Thoracic aorta (tissue), 2 donors: ENCODE measurements around the gene SIRT7. TPM values are rescaled to one million over a fixed set of nuclear protein-coding genes. Genes with fewer than 3 reads are reported as not detected.

Experiments
- ATAC-seq: fragments of 150-250 bp; one replicate; pipeline ENCODE4 v1.8.0; 2017; ENCODE audit warnings: low read depth; ENCODE audit not compliant: insufficient number of reproducible peaks, low FRiP score
- DNase-seq: peaks from one replicate; pipeline ENCODE4 v3.0.0-alpha.2; 2020; ENCODE audit warnings: low spot score
- H3K27ac ChIP-seq, 2 donors: fragments of 200-600 bp; sonication (generic); 1 replicate in 1 of 2; 2 replicates in 1 of 2; pipeline ENCODE4 v1.5.1; 2016; ENCODE audit warnings: mild to moderate bottlenecking in 2 of 2, moderate library complexity in 2 of 2
- H3K27me3 ChIP-seq: fragments of 200-600 bp; sonication (generic); replicated peaks from 2 replicates; pipeline ENCODE4 v1.6.0; 2016; ENCODE audit warnings: mild to moderate bottlenecking; ENCODE audit not compliant: insufficient read depth
- H3K36me3 ChIP-seq: fragments of 200-600 bp; sonication (generic); one replicate; pipeline ENCODE4 v1.5.1; 2016
- H3K4me1 ChIP-seq, 2 donors: fragments of 200-600 bp; sonication (generic); 1 replicate in 1 of 2; 2 replicates in 1 of 2; pipeline versions ENCODE4 v1.5.1 to v1.6.0; 2016; ENCODE audit warnings: low read depth in 2 of 2, mild to moderate bottlenecking in 1 of 2; ENCODE audit not compliant: control insufficient read depth in 1 of 2
- H3K4me3 ChIP-seq: fragments of 200-600 bp; sonication (generic); 2 replicates; pipeline ENCODE4 v1.5.1; 2016; ENCODE audit warnings: mild to moderate bottlenecking
- H3K9me3 ChIP-seq: fragments of 200-600 bp; sonication (generic); 2 replicates; pipeline ENCODE4 v1.5.1; 2016
- total RNA-seq, 2 donors: library from RNA; depleted of rRNA; stranded (reverse); fragments of >200 nt; gene quantifications; one replicate each; pipeline versions ENCODE4 v1.1.0 to v1.2.3, GENCODE V29; 2016
- TF ChIP-seq, protein P1 (sequence below): fragments of 200-600 bp; sonication (generic); IDR thresholded peaks from one replicate; pipeline ENCODE4 v1.5.1; 2019; ENCODE audit warnings: antibody characterized with exemption

Gene SIRT7
- total RNA-seq, 2 donors from 2014 or later, result 15.8 to 41.3 TPM

DNA sequence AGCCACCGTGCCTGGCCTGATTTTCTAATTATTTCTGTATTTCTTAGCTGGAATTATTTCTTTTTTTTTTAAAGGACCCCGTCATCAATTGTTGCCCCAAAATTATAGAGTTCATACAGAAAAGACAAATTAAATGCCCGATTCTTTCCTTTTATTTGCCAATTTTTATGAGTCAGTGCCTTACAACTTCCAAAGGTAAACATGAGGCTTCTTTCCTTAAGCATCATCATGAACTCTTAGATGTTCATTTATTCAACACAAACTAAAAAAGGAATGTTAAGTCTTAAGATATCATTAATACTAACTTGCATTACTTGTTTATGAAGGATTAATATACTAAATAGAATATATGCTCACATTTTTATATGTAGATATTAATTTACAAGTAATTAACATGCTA, 39.7 kb downstream of the SIRT7 start:
- TF ChIP-seq, protein P1, sequence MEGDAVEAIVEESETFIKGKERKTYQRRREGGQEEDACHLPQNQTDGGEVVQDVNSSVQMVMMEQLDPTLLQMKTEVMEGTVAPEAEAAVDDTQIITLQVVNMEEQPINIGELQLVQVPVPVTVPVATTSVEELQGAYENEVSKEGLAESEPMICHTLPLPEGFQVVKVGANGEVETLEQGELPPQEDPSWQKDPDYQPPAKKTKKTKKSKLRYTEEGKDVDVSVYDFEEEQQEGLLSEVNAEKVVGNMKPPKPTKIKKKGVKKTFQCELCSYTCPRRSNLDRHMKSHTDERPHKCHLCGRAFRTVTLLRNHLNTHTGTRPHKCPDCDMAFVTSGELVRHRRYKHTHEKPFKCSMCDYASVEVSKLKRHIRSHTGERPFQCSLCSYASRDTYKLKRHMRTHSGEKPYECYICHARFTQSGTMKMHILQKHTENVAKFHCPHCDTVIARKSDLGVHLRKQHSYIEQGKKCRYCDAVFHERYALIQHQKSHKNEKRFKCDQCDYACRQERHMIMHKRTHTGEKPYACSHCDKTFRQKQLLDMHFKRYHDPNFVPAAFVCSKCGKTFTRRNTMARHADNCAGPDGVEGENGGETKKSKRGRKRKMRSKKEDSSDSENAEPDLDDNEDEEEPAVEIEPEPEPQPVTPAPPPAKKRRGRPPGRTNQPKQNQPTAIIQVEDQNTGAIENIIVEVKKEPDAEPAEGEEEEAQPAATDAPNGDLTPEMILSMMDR, result no peak
- Histone ChIP-seq H3K4me3 (no peak overlapping the region), H3K9me3 (no peaks in the 10 kb centered on the region), H3K4me1 (no peaks in the 10 kb centered on the region), H3K27me3 (no peaks in the 10 kb centered on the region), H3K27ac (no peak overlapping the region), H3K36me3 (peaks cover 7% of the 10 kb centered on the region)
- no peak for ATAC-seq
- no peak for DNase-seq

DNA sequence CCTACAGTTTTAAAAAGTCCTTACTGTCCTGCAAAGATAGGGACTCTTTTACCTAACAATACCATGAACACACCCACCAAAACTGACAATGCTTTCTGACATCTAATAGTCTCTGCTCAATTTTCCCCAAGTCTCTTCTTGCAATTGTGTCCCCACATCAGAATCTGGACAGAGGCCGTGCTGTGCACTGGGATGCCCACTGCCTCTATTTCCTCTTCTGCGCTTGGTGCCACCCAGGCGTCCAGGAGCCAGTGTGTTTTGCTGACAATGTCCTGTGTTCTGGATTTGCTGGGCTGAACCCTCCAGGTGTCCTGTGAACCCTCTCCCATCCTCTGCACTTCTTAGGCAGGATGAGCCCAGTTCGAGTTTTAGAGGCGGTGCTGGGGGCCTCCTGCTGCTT, 40.4 kb downstream of the SIRT7 start:
- H3K9me3 ChIP-seq, result no peaks in the 10 kb centered on the region
- H3K27me3 ChIP-seq, result no peaks in the 10 kb centered on the region
- peaks cover under 1 to 5% of the 10 kb centered on the region in 2 donors for H3K4me1 ChIP-seq
- DNase-seq (no peak), ATAC-seq (no peak)
- TF ChIP-seq, protein P1, result no peak
- H3K27ac ChIP-seq, result no peak overlapping the region
- peaks cover 7% of the 10 kb centered on the region for H3K36me3 ChIP-seq
- H3K4me3 ChIP-seq, result no peak overlapping the region

DNA sequence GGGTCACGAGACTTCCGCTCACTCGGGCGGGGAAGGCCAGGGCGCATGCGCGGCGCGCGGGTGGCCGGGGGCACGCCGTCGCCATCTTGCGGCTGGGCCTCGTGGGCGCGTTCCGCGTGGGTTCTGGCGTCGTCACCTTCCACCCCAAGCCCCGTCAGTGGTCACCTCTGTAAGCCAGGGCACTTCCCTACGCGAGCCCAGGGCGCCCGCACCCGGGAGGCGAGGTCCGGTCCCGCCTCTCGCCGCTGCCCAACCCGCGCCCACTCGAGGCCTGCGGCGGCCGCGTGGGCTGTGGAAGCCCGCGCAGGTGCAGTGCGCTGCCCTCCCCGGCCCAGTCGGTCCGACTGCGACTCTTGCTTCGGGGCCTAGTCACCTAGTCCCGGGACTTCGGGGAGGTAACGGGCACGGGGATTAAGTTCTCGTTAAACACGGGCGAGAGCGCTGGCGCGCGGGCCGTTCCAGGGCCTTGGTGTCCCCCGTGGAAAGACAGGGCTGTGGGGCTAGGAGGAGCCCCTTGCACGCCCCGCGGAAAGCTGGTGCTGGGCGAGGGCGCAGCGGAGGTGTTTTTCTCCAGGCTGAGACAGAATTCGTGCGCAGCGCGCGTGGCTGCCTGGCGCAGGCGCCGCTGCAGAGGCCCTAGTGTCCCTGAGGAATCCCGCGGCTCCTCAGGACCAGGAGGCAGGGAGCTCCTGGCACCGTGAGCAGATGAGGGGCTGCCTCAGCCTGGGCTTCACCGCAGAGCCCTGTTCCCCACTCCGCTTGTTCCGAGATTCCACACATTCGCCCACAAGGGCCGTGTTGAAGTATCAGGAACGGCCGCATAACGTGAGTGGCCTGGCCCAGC, 46.4 kb downstream of the SIRT7 start:
- peaks cover 15% of the 10 kb centered on the region for H3K36me3 ChIP-seq
- H3K4me1 ChIP-seq, result peaks cover 20 to 40% of the 10 kb centered on the region in 2 donors
- H3K9me3 ChIP-seq, result no peaks in the 10 kb centered on the region
- H3K4me3 ChIP-seq, result peak overlapping the region; percentile 95
- no peaks in the 10 kb centered on the region for H3K27me3 ChIP-seq
- peak overlapping the region; percentile 98 to 99 for H3K27ac ChIP-seq
- DNase-seq (peak; percentile 80), ATAC-seq (peak; percentile 7)
- TF ChIP-seq, protein P1, result peak; percentile 10

DNA sequence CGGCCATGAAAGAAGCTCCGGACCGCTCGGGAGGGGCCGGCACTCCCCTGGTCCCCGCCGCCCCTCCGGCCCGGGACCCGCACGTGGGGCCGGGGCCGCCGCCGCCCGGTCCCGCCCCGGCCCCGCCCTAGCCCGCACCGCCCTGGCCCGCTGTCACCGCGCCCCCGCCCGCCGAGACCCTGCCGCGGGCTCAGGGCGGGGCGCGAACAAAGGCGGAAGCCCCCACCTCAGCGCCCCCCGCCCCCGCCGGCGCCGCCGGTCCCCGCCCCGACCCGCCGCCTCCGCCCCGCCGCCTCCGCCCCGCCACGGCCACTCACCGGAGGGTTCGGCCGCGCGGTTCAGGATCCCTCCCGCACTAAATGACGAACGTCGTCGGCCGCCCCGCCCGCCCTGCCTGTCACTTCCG, 47.0 kb downstream of the SIRT7 start, which contains the start of gene ARHGDIA:
Gene ARHGDIA (minus strand): TSS at position 357 of the 406 bp plus-strand sequence. CDS start 1,407 bp downstream, outside the sequence.
- H3K27me3 ChIP-seq, result no peaks in the 10 kb centered on the region
- DNase-seq (no peak), ATAC-seq (peak; percentile 63)
- peaks cover 15% of the 10 kb centered on the region for H3K36me3 ChIP-seq
- H3K4me1 ChIP-seq, result peaks cover 20 to 40% of the 10 kb centered on the region in 2 donors
- peak within 1 kb of the TSS; percentile 95 for H3K4me3 ChIP-seq
- no peaks in the 10 kb centered on the region for H3K9me3 ChIP-seq
- TF ChIP-seq, protein P1, result no peak
- H3K27ac ChIP-seq, result peak within 1 kb of the TSS; percentile 98 to 99

DNA sequence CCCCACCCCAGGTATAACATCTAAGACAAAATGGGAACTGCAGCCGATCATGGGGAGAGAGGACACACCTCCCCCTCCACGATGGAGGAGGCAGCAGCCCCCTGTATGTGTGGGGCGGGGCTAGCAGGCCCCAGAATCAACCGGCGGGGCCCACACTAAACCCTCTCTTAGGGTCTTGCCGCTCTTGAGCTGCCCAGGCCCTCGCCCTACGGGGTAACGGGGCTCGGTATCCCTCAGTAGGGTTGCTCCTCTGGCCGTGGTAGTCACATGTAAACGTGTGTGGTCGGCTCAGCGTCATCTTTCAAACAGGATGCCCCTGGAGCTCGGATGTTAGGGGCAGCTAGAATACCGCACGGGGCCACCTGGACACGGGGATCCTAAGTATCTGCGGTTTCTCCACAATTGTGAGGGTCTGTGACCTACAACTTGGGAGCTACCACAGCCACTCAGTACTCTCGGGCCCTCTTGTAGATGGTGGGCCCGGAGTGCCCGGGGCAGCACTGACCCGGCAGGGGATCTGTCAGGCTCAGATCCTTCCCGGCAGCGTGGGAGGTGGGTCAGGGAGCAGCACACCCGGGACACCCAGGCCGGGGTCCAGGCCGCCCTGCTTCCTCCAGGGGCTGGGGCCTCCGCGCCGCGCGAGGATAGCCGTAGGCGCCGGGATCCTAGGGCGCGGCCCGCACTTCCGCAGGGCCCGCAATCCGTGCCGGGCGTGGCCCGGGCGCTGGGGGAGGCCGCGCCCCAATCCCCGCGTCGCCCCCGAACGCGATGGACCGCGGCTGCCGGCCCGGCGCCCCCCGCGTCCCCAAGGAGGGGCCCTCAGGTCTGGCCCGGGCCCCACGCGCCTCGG, 47.6 kb downstream of the SIRT7 start:
- TF ChIP-seq, protein P1, result no peak
- Histone ChIP-seq H3K9me3 (no peaks in the 10 kb centered on the region), H3K4me1 (peaks cover 20 to 40% of the 10 kb centered on the region in 2 donors), H3K36me3 (peaks cover 15% of the 10 kb centered on the region), H3K27ac (peak overlapping the region; percentile 92 to 95), H3K27me3 (no peaks in the 10 kb centered on the region), H3K4me3 (peak overlapping the region; percentile 95)
- no peak for ATAC-seq
- DNase-seq, result no peak
